DMS 273 treated with DMSO at 0.1 percent for 48 hours (cell line): Measurements from ENCODE around the gene GPATCH4.
"Not testable (repeated sequence)": the region's sequence is repeated elsewhere in the genome, so short reads cannot be mapped to it uniquely, and the experiment has no call there.

ENCODE experiments used
- DNase-seq: peaks from one replicate; lab custom pipeline; 2025; lab: John Stamatoyannopoulos, UW

GPATCH4 gene

DNA sequence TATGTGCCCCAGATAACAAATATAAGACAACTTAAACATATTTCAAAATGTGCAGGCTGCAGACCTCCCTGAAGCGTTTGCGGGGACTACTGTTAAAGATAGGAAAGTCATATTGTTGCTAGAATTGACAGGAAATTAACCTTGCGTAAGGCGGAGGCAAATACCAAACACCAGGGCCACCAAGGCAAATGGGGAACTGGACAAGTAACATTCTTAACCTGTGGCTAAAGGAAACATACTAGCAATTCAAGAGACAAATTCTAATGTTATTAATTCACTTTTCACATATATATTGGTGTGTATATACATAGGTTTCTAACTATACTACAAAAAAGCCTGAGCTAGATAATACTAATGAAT is 24.8 kb upstream of the GPATCH4 start:
- no peak for DNase-seq

DNA sequence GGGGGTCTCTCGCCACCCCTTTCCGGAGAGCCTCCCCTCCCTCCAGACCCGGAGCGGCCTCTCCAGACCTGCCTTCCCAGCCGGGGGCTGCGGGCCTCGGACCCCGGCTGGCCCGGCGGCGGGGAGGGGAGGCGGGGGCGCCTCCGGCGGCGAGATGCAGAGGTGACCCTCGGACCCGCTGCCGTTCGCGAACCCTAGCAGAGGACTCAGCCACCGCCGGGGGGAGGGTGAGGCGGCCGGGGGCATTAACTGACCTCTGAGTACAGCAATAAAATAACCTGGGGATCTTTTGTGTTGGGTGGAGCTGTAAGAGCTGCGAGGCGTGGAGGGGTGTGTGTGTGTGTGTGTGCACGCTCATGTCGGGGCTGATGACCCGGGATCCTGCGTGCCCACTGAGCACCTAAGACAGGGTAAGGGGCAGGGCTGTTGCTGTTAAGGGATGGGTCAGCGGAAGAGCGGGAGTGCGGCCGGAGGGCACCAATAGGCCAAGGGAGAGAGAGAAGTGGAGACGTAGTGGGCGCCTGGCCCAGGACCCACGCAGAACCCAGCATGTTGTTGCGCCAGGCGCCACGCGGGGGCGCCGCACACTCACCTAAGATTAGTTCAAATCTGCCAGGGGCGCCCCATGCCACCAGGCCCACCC is 24.3 kb upstream of the GPATCH4 start:
- no peak for DNase-seq

- DNase-seq, result no peak
Observed at GRCh38 chr1:156624814-156625435, 23.6 kb upstream of the GPATCH4 start.

DNA sequence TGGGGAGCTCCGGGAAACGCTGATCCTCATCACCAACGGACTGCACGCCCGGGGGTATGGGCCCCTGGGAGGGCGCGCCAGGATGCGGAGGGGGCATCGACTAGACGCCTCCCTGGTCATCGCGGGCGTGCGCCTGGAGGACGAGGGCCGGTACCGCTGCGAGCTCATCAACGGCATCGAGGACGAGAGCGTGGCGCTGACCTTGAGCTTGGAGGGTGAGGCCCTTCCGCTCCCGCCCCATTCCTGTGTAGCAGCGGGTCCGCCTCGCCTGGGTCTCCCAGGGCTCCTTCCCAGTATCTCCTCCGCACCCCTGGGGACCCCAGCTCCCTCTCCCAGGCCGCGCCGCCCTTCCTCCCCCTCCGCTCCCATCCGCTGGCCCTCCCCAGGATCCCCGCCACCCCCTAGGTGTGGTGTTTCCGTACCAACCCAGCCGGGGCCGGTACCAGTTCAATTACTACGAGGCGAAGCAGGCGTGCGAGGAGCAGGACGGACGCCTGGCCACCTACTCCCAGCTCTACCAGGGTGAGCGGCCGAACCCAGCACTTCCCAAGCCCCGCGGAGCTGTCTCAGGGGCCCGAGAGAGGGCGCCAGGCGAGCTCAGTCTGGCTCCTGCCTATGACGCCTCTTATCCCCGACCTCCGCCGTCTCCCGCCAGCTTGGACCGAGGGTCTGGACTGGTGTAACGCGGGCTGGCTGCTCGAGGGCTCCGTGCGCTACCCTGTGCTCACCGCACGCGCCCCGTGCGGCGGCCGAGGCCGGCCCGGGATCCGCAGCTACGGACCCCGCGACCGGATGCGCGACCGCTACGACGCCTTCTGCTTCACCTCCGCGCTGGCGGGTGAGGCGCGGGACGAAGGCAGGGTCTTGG is 22.9 kb upstream of the GPATCH4 start:
- peak; percentile 16 for DNase-seq

GRCh38 chr1:156622581-156623297 is 21.5 kb upstream of the GPATCH4 start:
- DNase-seq, result no peak

- no peak for DNase-seq
Observed at GRCh38 chr1:156619582-156619955, 18.3 kb upstream of the GPATCH4 start.

DNA sequence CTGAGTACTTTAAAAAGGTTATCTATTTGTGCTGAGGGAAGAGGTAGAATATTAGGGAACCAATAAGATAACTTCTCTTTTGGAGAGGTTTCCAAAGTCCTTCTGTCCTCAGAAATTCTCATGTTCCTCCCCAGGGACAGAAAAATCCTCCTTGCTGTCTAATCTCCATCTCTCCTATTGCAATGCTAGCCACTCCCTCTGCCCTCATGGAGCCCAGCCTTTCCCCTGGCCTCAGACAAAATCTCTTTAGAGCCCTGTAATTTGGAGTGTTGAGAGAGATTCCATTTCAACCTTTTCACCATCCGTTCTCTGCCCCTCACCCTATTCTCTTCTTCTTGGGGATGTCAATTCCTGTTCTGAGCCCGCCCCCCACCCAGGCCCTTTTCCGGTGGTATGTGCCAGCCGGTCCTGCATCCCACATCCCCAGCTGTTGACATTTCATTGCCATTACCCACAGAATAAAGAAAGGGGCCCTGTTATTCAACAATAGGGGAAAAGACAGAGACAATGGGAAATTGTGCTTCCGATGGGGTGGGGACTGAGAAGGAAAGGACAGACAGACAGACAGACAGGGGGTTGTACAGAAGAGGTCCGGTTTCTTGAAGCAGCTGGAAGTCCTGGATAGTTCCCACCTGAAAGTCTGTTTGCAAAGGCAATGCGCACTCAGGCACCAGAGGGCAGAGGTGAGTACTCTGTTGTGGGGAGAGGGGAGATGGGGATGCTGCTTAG is 17.7 kb upstream of the GPATCH4 start, which contains the start of gene HAPLN2:
HAPLN2 (plus strand) TSS at position 563 of the 729 bp plus-strand sequence. CDS start 4,076 bp downstream, outside the sequence.
- peak; percentile 40 for DNase-seq

- DNase-seq, result no peak
Observed at GRCh38 chr1:156616463-156616862, 15.2 kb upstream of the GPATCH4 start.

DNA sequence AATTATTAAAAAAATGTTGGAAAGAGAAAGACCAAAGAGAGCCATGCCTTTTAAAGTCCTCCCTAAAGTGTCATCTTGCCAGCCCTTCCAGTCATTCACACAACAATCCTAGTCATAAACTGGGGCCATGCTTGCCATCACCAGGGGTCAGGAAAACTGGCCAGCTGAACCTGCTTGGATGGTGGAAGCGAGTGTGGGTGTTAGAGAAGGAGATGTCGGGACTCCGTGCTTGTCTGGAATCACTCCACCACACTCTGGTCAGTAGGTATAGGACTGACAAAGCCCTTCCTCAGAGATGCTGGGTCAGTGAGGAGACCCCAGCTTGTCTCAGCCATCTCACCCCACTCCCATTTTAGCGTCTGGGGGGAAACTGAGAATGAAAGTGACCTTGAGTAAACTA is 14.7 kb upstream of the GPATCH4 start:
- DNase-seq, result no peak

GRCh38 chr1:156612666-156613065 is 11.4 kb upstream of the GPATCH4 start:
- no peak for DNase-seq

DNA sequence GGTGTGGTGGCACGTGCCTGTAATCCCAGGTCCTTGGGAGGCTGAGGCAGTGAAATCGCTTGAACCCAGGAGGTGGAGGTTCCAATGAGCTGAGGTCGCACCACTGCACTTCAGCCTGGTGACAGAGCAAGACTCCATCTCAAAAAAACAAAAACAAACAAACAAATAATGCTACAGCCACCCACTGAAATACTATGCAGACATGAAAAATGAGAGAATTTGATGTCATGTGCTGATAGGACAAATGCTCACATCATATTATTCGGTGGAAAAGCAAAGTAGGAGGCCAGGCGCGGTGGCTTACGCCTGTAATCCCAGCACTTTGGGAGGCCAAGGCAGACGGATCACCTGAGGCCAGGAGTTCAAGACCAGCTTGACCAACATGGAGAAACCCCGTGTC is 8.8 kb upstream of the GPATCH4 start:
- not testable (repeated sequence) for DNase-seq

GRCh38 chr1:156608981-156609380 is 7.7 kb upstream of the GPATCH4 start:
- DNase-seq, result no peak

DNA sequence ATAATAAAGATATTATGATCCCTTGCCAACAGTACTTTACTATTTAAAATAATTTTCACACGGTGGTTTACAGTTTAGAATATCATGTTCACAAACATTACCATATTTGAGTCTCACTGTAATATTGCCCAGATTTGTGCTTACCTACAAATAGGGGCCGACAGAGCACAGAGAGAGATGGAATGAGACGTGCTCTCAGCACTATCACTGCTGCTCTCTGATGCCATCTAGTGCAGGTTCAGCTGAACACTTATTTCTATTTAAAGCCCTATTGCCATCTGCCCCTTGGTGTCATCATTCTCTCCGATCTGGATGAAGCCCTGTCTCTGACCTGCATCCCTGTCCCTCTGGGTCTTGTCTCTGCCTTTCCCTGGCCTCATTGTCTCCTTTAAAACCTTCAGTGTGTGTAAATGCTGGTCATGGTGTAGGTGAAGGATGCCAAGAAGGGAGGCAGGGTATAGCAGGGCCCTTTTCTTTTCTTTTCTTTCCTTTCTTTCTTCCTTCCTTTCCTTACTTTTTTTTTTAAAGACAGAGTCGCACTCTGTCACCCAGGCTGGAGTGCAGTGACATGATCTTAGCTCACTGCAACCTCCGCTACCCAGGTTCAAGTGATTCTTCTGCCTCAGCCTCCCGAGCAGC is 6.9 kb upstream of the GPATCH4 start:
- DNase-seq, result peak; percentile 58

DNA sequence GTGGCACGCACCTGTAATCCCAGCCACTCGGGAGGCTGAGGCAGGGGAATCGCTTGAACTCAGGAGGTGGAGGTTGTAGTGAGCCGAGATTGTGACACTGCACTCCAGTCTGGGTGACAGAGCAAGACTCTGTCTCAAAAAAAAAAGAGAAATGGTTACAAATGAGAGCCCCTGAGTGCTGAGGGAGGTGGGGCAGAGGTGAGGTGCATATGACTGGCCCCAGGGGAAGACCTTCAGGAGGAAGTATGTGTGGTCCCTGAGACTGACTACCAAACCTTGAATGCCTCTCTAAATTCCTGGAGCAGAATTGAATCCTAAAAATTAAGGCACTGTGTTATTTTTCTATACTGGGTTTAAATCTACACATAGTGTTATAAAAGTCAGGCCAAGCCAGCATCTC is 6.1 kb upstream of the GPATCH4 start:
- DNase-seq, result not testable (repeated sequence)

DNA sequence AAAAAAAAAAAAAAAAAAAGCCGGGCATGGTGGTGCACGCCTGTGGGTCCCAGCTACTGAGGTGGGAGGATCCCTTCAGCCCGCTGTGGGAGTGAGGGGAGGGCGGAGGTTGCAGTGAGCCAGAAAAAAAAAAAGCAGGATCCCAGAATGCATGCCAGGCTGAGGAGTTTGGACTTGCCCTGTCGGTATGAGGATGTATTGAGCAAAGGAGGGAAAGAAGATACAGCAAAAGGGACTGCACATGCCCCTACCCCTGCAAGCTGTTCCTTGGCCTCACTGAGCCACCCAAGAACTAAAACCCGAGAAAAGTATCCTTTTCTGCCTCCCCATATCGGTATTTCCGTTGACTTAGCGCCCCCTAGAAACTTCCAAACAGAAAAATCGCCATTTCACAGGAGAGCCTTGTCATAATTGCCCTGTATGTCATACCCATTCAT is 1.3 kb upstream of the GPATCH4 start:
- DNase-seq, result no peak

GRCh38 chr1:156601892-156602291 is 613 bp upstream of the GPATCH4 start:
- no peak for DNase-seq

DNA sequence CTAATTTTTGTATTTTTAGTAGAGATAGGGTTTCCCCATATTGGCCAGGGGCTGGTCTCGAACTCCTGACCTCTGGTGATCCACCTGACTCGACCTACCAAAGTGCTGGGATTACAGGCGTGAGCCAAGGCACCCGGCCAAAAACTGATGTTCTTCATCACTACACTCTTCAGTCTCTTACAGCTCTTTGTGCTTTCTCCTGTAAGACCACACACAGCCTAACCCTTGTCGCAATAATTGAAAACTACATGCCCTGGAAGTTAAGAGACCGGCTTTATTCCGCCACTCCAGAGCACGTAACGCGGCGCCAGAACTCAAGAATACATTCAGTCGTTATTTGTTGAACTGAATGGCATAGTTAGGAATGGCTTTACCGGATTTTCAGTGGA is 552 bp downstream of the GPATCH4 start:
- DNase-seq, result no peak

DNA sequence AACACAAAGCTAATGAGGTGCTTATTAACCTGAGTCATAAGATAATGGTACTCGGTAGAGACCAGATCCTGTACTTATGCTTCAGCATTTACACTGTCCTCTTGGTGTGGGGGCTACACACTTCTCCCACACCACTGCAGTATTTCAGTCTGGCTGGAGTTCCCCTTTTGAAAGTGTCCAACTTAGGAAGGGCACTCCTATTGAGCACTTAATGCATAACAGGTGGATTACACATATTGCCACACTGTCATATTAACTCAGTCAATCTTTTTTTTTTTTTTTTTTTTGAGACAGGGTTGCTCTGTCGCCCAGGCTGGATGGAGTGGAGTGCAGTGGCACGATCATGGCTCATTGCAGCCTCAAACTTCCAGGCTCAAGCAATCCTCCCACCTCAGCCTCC is 1.5 kb downstream of the GPATCH4 start:
- no peak for DNase-seq

DNA sequence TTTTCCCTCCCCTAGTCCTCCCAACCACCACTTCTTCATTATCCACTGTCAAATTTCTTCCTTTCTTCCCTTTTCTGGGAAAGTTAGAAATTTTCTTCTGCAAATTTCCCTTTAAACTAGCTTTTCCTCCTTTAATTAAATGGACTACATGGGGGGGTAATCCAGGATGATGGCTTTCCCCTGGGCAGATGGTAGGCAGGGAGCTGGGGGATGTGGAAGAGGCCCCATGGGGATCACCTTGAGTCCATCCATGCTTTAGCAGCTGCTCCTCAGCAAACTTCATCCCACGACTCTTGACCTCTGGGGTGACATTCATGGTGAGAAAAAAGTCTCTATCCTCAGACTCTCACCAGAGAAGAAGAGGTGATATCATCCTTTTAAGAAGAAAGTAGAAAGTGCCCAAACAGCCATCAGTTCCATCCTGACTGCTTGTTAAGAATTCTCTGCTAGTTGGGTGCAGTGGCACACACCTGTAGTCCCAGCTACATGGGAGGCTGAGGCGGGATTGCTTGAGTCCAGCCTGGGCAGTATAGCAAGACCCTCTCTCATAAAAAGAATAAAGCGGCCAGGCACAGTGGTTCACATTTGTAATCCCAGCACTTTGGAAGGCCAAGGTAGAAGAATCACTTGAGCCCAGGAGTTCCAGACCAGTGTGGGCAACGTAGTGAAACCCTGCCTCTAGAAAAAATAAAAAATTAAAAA is 2.4 kb downstream of the GPATCH4 start:
- no peak for DNase-seq

- DNase-seq, result no peak
Observed at GRCh38 chr1:156598125-156598524, 3.2 kb downstream of the GPATCH4 start.

DNA sequence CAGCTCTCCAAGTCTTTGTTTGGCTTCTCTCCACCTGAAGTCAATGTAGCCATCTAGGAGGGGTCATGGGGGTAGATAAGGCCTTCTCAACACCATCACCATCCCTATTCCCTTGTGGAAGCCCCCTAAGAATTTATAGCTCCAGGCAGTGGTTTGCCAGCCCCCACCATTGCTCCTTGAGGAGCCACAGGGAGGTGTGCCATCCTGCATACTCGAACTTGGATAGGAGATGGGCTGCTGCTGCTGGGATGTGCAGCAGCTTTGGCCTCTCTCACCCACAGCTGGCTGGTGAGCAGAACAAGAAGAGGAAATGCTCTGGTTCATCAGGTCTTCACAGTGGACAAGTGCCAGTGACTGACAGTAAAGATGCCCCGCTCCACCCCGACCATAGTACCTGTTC is 4.9 kb downstream of the GPATCH4 start:
- DNase-seq, result no peak
